Esophagus squamous epithelium (tissue), 5 donors: ENCODE results near the gene HOXB4. TPM values are rescaled to one million over a fixed set of nuclear protein-coding genes. Genes with fewer than 3 reads are reported as not detected.
A peak's percentile ranks its signal among the peaks of the same experiment; 100 is the strongest.

Source experiments
- DNase-seq: peaks from one replicate; lab custom pipeline; 2025; lab: John Stamatoyannopoulos, UW
- H3K27ac ChIP-seq, 4 donors: fragments of 200-600 bp; sonication (generic); one replicate each; pipeline ENCODE4 v1.5.1; 2016 to 2019; ENCODE audit warnings: mild to moderate bottlenecking in 1 of 4
- H3K27me3 ChIP-seq, 4 donors: fragments of 200-600 bp; sonication (generic); 1 replicate in 3 of 4; 2 replicates in 1 of 4; pipeline versions ENCODE4 v1.5.1 to v1.6.0; 2017 to 2021; ENCODE audit warnings: antibody characterized with exemption in 1 of 4
- H3K36me3 ChIP-seq, 3 donors: fragments of 200-600 bp; sonication (generic); one replicate each; pipeline ENCODE4 v1.5.1; 2016 to 2019
- H3K4me1 ChIP-seq, 3 donors: fragments of 200-600 bp; sonication (generic); one replicate each; pipeline ENCODE4 v1.5.1; 2017 to 2019
- H3K4me3 ChIP-seq, 4 donors: fragments of 200-600 bp; sonication (generic); 1 replicate in 3 of 4; 2 replicates in 1 of 4; pipeline ENCODE4 v1.5.1; 2016 to 2019; ENCODE audit warnings: mild to moderate bottlenecking in 2 of 4, moderate library complexity in 1 of 4
- H3K9me3 ChIP-seq, 3 donors: fragments of 200-600 bp; sonication (generic); one replicate each; pipeline ENCODE4 v1.5.1; 2016 to 2019
- CTCF ChIP-seq, 6 experiments: fragments of 450-650 bp in 4 of 6; fragments of 200-600 bp in 2 of 6; sonication (generic) in 2 of 6; IDR thresholded peaks; one replicate each; pipeline ENCODE4 v1.5.1; 2016 to 2019; ENCODE audit warnings: antibody characterized with exemption in 6 of 6, mild to moderate bottlenecking in 4 of 6, moderate library complexity in 4 of 6
- POLR2A ChIP-seq, 4 donors: fragments of 450-650 bp; IDR thresholded peaks; one replicate each; pipeline ENCODE4 v1.6.1; 2017; ENCODE audit warnings: antibody characterized with exemption in 4 of 4, mild to moderate bottlenecking in 4 of 4, moderate library complexity in 3 of 4
- WGBS, 2 donors: methylation state at CpG; one replicate each; pipeline ENCODE4 v1.1.5; 2018; 5-methylcytosine and 5-hydroxymethylcytosine counted together
- intact Hi-C: fragments of 100-400 bp; cut with DNase I; formaldehyde crosslinking; loops from one replicate; pipeline ENCODE4 v1.15.0; 2022
- total RNA-seq, 4 donors: library from RNA; depleted of rRNA; stranded (reverse); fragments of >200 nt; gene quantifications; one replicate each; pipeline ENCODE4 v1.1.0, GENCODE V29; 2016
- donor health status: DM: yes; HTN: yes; CAD: no.

HOXB4 gene
- total RNA-seq, 4 donors from 2014 or later = 0.27 to 2.9 (median 1.8) TPM

- H3K36me3 ChIP-seq = no peaks in the 10 kb centered on the region
- no peak overlapping the region for H3K27ac ChIP-seq
- H3K4me3 ChIP-seq = no peak overlapping the region
- TF ChIP-seq POLR2A (IDR thresholded peaks at IDR 0.05) (no peak), CTCF (IDR thresholded peaks at IDR 0.05) (no peak)
- H3K4me1 ChIP-seq = peaks cover 10 to 36% (median 15%) of the 10 kb centered on the region in 3 donors
- WGBS, 2 donors = 10 to 18% methylated on average over 14 to 27 of the region's 43 CpGs
- no peak for DNase-seq
- H3K9me3 ChIP-seq = no peaks in the 10 kb centered on the region
- peaks cover 47 to 100% (median 76%) of the 10 kb centered on the region in 4 donors for H3K27me3 ChIP-seq
- intact Hi-C loops = no loop called here
Measured at GRCh38 chr17:48617471-48618255, 39.5 kb upstream of the HOXB4 start.

DNA sequence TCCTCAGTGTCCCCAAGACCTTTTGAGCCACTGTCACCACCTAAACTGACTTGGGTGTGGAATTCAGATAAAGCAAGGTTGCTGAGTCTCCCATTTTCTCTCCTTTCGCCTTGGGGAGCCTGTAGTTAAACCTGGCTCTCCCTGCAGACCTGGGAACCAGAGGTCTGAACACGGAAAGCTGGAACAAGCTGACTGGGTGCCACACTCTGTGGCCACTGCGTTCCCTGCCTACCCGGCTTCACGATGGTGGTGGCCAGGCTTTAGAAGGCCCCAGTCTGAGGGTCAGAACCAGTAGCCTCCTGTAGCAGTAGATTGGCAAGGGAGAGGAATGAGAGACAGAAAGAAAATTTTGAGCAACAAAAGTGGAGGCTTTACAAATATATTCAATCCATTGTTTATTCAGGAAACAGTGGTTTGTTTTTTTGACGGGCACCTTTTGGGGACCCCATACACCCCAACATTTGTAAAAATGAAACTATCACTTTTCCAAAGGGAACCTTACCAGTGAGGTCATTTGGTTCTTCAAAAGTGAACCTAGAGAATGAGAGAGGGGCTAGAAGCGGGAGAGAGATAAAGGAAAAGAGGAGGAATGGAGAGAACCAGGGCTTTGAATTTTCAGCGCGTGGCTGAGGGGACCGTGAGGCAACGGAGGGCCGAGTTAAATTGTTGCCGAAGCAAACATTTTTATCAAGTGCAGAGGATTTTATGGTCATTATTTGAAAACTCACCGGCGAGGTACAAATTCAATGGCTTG, 38.7 kb upstream of the HOXB4 start:
- no peak for DNase-seq
- H3K27ac ChIP-seq = no peak overlapping the region
- peaks cover 13 to 43% (median 22%) of the 10 kb centered on the region in 3 donors for H3K4me1 ChIP-seq
- no peaks in the 10 kb centered on the region for H3K9me3 ChIP-seq
- no peaks in the 10 kb centered on the region for H3K36me3 ChIP-seq
- TF ChIP-seq POLR2A (IDR thresholded peaks at IDR 0.05) (no peak), CTCF (IDR thresholded peaks at IDR 0.05) (no peak)
- no peak overlapping the region for H3K4me3 ChIP-seq
- WGBS, 2 donors = 18 to 19% methylated on average over 15 of the region's 15 CpGs
- intact Hi-C loops = no loop called here
- peaks cover 55 to 100% (median 81%) of the 10 kb centered on the region in 4 donors for H3K27me3 ChIP-seq

DNA sequence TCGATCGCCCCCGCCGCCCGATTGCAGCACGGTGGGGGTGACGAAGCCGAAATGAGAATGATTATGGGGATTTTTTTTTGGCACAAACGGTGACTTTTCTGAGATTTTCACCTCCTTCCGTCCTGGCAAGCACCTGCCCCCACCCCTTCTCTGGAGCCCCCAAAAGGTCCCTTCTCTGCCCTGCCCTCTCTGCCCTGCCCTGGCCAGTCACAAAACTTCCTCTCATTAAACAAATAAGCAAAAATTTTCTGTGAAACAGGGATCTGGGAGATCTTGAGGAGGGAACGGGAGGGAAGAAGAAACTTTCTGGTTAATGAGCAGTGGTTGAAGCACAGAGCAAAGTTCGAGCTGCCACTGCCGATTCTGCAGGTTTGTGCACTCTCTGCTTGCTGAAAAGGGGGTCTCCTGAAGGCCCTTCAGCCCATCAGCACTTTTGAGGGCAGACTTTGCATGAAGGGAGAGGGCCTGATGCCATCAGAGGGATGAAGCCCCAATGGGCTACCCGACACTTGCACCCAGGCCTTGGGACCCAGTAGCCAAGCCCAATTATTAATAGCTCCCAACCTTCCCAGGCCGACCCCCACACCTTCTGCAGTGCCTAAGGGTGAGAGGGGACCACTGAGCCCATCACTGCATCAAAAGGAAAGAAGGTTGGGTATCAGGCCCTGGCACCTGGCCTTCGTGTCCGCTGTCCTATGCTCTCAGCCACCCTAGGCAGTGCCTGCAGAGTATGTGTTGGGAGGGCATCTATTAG, 38.0 kb upstream of the HOXB4 start:
- no peak for TF ChIP-seq POLR2A (IDR thresholded peaks at IDR 0.05)
- no peak for TF ChIP-seq CTCF (IDR thresholded peaks at IDR 0.05)
- Histone ChIP-seq H3K27ac (no peak overlapping the region), H3K4me3 (no peak overlapping the region), H3K27me3 (peaks cover 61 to 100% (median 80%) of the 10 kb centered on the region in 4 donors), H3K9me3 (no peaks in the 10 kb centered on the region), H3K36me3 (no peaks in the 10 kb centered on the region), H3K4me1 (peaks cover 13 to 51% (median 30%) of the 10 kb centered on the region in 3 donors)
- WGBS, 2 donors = 14 to 15% methylated on average over 10 to 16 of the region's 17 CpGs
- DNase-seq = no peak
- intact Hi-C loops = no loop called here

DNA sequence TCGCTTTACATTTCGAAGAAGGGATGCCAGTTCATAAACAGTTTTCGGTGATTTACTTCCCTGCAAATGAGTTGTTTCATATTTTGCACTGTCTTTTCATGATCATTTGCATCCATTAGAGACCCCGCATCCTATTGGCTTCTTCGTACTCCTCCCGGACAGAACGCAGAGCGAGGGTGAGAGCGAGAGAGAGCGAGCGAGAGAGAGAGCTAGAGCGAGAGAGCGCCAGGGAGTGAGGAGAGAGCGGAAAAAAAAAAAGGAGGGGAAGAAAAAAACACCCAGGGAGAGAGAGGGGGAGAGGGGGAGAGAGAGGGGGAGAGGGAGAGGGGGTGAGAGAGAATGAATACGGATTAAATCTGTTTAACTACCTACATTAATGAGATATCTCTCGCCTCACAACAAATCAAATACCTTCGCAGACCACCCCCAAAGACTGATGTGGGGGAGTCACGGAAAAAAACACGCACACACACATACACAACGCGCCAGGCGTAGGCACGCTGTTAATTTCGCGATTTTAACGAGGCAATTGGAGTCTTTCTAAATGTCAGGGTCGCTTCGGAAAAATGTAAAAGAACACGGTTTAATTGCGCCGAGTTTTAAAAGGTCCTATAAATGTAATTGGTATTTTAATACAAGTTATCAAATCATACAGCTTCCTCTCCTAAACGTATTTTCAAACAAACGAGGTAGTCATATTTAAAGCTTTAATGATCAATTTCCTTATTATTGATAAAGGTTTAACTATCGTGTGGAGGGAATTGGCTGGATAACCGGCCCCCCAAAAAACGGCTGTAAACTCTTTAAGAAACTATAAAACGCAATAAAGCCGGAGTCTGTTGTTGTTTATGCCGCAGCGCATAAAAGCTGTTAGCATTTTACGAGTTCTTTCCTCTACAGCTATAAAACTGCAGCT, 37.2 kb upstream of the HOXB4 start, which contains the start of gene HOXB8:
Gene HOXB8, minus strand, starts transcription at position 246 of the 916 bp plus-strand sequence. CDS start 588 bp downstream, outside the sequence.
- Histone ChIP-seq H3K27me3 (peaks cover 57 to 100% (median 85%) of the 10 kb centered on the region in 4 donors), H3K4me1 (peaks cover 13 to 59% (median 37%) of the 10 kb centered on the region in 3 donors), H3K36me3 (no peaks in the 10 kb centered on the region), H3K4me3 (peak within 1 kb of the TSS in 1 of 4 donors; percentile 40), H3K27ac (no peak within 1 kb of the TSS), H3K9me3 (no peaks in the 10 kb centered on the region)
- no peak for DNase-seq
- intact Hi-C loops = no loop called here
- WGBS, 2 donors = 17 to 30% methylated on average over 39 to 40 of the region's 41 CpGs
- TF ChIP-seq POLR2A (IDR thresholded peaks at IDR 0.05) (no peak), CTCF (IDR thresholded peaks at IDR 0.05) (no peak)
